HepG2 (cell line): ENCODE data around the gene CAPN10. TPM values are rescaled to one million over a fixed set of nuclear protein-coding genes. Genes with fewer than 3 reads are reported as not detected.
A peak's percentile ranks its signal among the peaks of the same experiment; 100 is the strongest.

ENCODE experiments used
- ATM ChIP-seq: fragments of 450-650 bp; IDR thresholded peaks from 2 replicates; pipeline ENCODE4 v1.7.1; 2017; ENCODE audit warnings: mild to moderate bottlenecking, borderline replicate concordance
- FOSL2 ChIP-seq: sonication (generic); formaldehyde crosslinking; IDR thresholded peaks from 2 replicates; pipeline ENCODE4 v1.4.0; 2020; ENCODE audit warnings: missing genetic modification reagents
- KAT7 ChIP-seq: IDR thresholded peaks from 2 replicates; pipeline ENCODE4 v1.6.1; 2018; ENCODE audit warnings: borderline replicate concordance, missing compliant biosample characterization
- MAFF ChIP-seq: IDR thresholded peaks from 2 replicates; pipeline ENCODE4 v1.6.1; 2011; ENCODE audit warnings: low read depth, low read length, improper control_type of control experiment
- SIX1 ChIP-seq: sonication (generic); formaldehyde crosslinking; IDR thresholded peaks from 2 replicates; pipeline ENCODE4 v1.4.0; 2020; ENCODE audit warnings: missing genetic modification reagents, borderline replicate concordance
- SMYD3 ChIP-seq: sonication (generic); formaldehyde crosslinking; IDR thresholded peaks from 2 replicates; pipeline ENCODE4 v1.8.1; 2023; ENCODE audit warnings: mild to moderate bottlenecking, missing genetic modification reagents
- TSC22D2 ChIP-seq: sonication (generic); formaldehyde crosslinking; IDR thresholded peaks from 2 replicates; pipeline ENCODE4 v1.5.1; 2020; ENCODE audit warnings: missing genetic modification reagents, mild to moderate bottlenecking, borderline replicate concordance
- ZFP41 ChIP-seq: sonication (generic); formaldehyde crosslinking; IDR thresholded peaks from 2 replicates; pipeline ENCODE4 v1.4.0; 2020; ENCODE audit warnings: mild to moderate bottlenecking, missing genetic modification reagents, borderline replicate concordance
- ZMYM3 ChIP-seq: sonication (generic); formaldehyde crosslinking; IDR thresholded peaks from 2 replicates; pipeline ENCODE4 v1.5.1; 2020; ENCODE audit warnings: mild to moderate bottlenecking, missing genetic modification reagents
- ZMYM4 ChIP-seq: sonication (generic); formaldehyde crosslinking; IDR thresholded peaks from 2 replicates; pipeline ENCODE4 v1.8.1; 2023; ENCODE audit warnings: mild to moderate bottlenecking, missing genetic modification reagents
- ZNF121 ChIP-seq: sonication (generic); formaldehyde crosslinking; IDR thresholded peaks from 2 replicates; pipeline ENCODE4 v1.5.0; 2020; ENCODE audit warnings: mild to moderate bottlenecking, missing genetic modification reagents
- ZNF550 ChIP-seq: sonication (generic); formaldehyde crosslinking; IDR thresholded peaks from 2 replicates; pipeline ENCODE4 v1.4.0; 2020; ENCODE audit warnings: mild to moderate bottlenecking, missing genetic modification reagents, borderline replicate concordance
- ZNF619 ChIP-seq: sonication (generic); formaldehyde crosslinking; IDR thresholded peaks from 2 replicates; pipeline ENCODE4 v1.4.0; 2020; ENCODE audit warnings: mild to moderate bottlenecking, missing genetic modification reagents
- ZNF781 ChIP-seq: sonication (generic); formaldehyde crosslinking; IDR thresholded peaks from 2 replicates; pipeline ENCODE4 v1.5.1; 2020; ENCODE audit warnings: borderline replicate concordance, mild to moderate bottlenecking, missing genetic modification reagents; ENCODE audit errors: not compliant biosample characterization
- ZNF788 ChIP-seq: sonication (generic); formaldehyde crosslinking; IDR thresholded peaks from 2 replicates; pipeline ENCODE4 v1.5.0; 2020; ENCODE audit warnings: mild to moderate bottlenecking, missing genetic modification reagents, borderline replicate concordance
- polyA plus RNA-seq, 8 experiments: library from polyadenylated mRNA; depleted of rRNA in 3 of 8; stranded (reverse) in 7 of 8; unstranded in 1 of 8; fragments of >200 nt; fragmentation: Illumina TruSeq in 4 of 8; extraction: Trizol in 4 of 8; gene quantifications; 2 replicates each; pipeline versions ENCODE4 v1.2.1 to v1.2.3, GENCODE V29; 2011 to 2016; ENCODE audit warnings: low read depth in 4 of 8, missing spikeins in 1 of 8, mixed read lengths in 1 of 8; ENCODE audit not compliant: insufficient read depth in 1 of 8
- total RNA-seq, 5 experiments: library from RNA; depleted of rRNA; stranded (reverse); fragments of >200 nt; fragmentation: Illumina TruSeq; extraction: Trizol; gene quantifications; 2 replicates each; pipeline ENCODE4 v1.2.3, GENCODE V29; 2016; ENCODE audit warnings: low read depth in 1 of 5
- TF ChIP-seq, protein P1 (sequence below): IDR thresholded peaks from 2 replicates; pipeline ENCODE4 v1.6.1; 2018; ENCODE audit warnings: missing genetic modification reagents, mild to moderate bottlenecking, missing compliant biosample characterization
- TF ChIP-seq, protein P2 (sequence below): sonication (generic); formaldehyde crosslinking; IDR thresholded peaks from 2 replicates; pipeline ENCODE4 v1.5.0; 2020; ENCODE audit warnings: missing genetic modification reagents, mild to moderate bottlenecking, borderline replicate concordance
- TF ChIP-seq, protein P3 (sequence below): sonication (generic); formaldehyde crosslinking; IDR thresholded peaks from 2 replicates; pipeline ENCODE4 v1.9.0; 2021; ENCODE audit warnings: missing genetic modification reagents, borderline replicate concordance
- TF ChIP-seq, protein P4 (sequence below): sonication (generic); formaldehyde crosslinking; IDR thresholded peaks from 2 replicates; pipeline ENCODE4 v1.4.0; 2020; ENCODE audit warnings: missing genetic modification reagents
- TF ChIP-seq, protein P5 (sequence below): sonication (generic); formaldehyde crosslinking; IDR thresholded peaks from 2 replicates; pipeline ENCODE4 v1.5.0; 2020; ENCODE audit warnings: mild to moderate bottlenecking, missing genetic modification reagents

CAPN10 gene
- total and polyA plus RNA-seq, 2 of the 13 experiments (the other 11 are each of a cell fraction or from before 2014, with no cell fraction given), result 27.6 to 32.4 TPM

DNA sequence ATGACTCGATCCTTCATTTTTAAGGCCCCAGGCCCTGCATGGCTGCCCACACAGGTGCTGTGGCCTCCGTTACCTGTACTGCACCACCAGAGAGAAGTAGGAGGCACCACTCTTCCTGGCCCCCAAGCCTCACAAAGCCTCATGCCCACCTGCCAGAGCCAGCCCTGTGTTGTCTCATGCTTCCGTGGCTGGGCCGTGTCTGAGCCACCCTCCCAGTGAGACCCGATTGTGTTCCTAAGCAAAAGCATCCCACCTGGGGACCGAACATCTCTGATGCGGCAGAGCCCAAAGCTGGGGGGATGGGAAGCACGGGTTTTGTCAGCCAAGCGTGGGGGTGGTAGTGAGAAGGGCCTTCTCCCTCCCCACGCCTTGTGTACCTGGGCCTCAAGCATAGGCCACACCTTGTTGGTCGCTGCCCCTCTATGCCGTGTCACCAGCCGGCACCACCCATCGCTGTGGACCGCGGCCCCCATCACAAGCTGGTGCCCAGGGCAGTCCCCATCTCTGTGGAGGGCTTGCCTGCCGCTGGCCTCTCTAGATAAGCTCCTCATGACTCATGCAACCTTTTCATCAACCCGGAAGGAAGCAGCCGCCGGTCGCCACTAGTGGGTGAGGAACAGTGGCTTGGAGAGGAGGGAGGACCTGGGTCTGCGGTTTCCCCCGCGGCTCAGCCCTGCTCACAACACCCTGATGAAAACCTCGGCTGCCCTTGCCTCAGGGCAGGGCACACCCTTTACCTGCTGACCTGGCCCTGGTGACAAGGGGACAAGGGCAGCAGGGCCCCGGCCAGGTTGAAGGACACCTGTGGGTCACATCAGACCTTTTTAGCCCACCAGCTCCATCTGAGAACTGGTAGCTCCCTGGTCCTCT, 21.0 kb upstream of the CAPN10 start (continued):
- TF ChIP-seq, protein P1, sequence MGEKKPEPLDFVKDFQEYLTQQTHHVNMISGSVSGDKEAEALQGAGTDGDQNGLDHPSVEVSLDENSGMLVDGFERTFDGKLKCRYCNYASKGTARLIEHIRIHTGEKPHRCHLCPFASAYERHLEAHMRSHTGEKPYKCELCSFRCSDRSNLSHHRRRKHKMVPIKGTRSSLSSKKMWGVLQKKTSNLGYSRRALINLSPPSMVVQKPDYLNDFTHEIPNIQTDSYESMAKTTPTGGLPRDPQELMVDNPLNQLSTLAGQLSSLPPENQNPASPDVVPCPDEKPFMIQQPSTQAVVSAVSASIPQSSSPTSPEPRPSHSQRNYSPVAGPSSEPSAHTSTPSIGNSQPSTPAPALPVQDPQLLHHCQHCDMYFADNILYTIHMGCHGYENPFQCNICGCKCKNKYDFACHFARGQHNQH (CRISPR knock-in tag), result peak; percentile 69
- TF ChIP-seq, protein P2, sequence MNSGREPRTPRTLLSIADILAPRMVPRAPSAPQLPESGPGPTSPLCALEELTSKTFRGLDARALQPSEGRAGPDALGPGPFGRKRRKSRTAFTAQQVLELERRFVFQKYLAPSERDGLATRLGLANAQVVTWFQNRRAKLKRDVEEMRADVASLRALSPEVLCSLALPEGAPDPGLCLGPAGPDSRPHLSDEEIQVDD (CRISPR knock-in tag), result 0 out of 2 replicates have a peak, but pooled peaks have one; percentile 70
- TF ChIP-seq ATM, result no peak
- peak; percentile 85; the same call in 1 of the 2 replicates for TF ChIP-seq KAT7
- peak; percentile 57; the same call in 1 of the 2 replicates for TF ChIP-seq ZNF788 (CRISPR knock-in tag)
- TF ChIP-seq, protein P3, sequence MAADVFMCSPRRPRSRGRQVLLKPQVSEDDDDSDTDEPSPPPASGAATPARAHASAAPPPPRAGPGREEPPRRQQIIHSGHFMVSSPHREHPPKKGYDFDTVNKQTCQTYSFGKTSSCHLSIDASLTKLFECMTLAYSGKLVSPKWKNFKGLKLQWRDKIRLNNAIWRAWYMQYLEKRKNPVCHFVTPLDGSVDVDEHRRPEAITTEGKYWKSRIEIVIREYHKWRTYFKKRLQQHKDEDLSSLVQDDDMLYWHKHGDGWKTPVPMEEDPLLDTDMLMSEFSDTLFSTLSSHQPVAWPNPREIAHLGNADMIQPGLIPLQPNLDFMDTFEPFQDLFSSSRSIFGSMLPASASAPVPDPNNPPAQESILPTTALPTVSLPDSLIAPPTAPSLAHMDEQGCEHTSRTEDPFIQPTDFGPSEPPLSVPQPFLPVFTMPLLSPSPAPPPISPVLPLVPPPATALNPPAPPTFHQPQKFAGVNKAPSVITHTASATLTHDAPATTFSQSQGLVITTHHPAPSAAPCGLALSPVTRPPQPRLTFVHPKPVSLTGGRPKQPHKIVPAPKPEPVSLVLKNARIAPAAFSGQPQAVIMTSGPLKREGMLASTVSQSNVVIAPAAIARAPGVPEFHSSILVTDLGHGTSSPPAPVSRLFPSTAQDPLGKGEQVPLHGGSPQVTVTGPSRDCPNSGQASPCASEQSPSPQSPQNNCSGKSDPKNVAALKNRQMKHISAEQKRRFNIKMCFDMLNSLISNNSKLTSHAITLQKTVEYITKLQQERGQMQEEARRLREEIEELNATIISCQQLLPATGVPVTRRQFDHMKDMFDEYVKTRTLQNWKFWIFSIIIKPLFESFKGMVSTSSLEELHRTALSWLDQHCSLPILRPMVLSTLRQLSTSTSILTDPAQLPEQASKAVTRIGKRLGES, result no peak
- TF ChIP-seq ZNF619 (CRISPR knock-in tag), result no peak
- TF ChIP-seq, protein P4, sequence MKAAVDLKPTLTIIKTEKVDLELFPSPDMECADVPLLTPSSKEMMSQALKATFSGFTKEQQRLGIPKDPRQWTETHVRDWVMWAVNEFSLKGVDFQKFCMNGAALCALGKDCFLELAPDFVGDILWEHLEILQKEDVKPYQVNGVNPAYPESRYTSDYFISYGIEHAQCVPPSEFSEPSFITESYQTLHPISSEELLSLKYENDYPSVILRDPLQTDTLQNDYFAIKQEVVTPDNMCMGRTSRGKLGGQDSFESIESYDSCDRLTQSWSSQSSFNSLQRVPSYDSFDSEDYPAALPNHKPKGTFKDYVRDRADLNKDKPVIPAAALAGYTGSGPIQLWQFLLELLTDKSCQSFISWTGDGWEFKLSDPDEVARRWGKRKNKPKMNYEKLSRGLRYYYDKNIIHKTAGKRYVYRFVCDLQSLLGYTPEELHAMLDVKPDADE (CRISPR knock-in tag), result no peak
- peak; percentile 80; the same call in 1 of the 2 replicates for TF ChIP-seq TSC22D2 (CRISPR knock-in tag)
- peak; percentile 85 for TF ChIP-seq ZNF781 (CRISPR knock-in tag)
- no peak for TF ChIP-seq ZFP41 (CRISPR knock-in tag)
- no peak for TF ChIP-seq SMYD3 (CRISPR knock-in tag)
- no peak for TF ChIP-seq MAFF
- TF ChIP-seq SIX1 (CRISPR knock-in tag), result peak; percentile 14; the same call in 1 of the 2 replicates
- TF ChIP-seq, protein P5, sequence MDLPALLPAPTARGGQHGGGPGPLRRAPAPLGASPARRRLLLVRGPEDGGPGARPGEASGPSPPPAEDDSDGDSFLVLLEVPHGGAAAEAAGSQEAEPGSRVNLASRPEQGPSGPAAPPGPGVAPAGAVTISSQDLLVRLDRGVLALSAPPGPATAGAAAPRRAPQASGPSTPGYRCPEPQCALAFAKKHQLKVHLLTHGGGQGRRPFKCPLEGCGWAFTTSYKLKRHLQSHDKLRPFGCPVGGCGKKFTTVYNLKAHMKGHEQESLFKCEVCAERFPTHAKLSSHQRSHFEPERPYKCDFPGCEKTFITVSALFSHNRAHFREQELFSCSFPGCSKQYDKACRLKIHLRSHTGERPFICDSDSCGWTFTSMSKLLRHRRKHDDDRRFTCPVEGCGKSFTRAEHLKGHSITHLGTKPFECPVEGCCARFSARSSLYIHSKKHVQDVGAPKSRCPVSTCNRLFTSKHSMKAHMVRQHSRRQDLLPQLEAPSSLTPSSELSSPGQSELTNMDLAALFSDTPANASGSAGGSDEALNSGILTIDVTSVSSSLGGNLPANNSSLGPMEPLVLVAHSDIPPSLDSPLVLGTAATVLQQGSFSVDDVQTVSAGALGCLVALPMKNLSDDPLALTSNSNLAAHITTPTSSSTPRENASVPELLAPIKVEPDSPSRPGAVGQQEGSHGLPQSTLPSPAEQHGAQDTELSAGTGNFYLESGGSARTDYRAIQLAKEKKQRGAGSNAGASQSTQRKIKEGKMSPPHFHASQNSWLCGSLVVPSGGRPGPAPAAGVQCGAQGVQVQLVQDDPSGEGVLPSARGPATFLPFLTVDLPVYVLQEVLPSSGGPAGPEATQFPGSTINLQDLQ (CRISPR knock-in tag), result no peak
- no peak for TF ChIP-seq ZNF550 (CRISPR knock-in tag)
- TF ChIP-seq ZMYM4 (CRISPR knock-in tag), result no peak
- no peak for TF ChIP-seq ZNF121 (CRISPR knock-in tag)
- TF ChIP-seq ZMYM3, result no peak; the same call in 1 of the 2 replicates
- TF ChIP-seq FOSL2, result peak; percentile 98
